HCEC 1CT (cell line): ENCODE results near the gene DCAKD.

Experiments used
- DNase-seq: peaks from one replicate; pipeline ENCODE4 v3.0.0-alpha.2; 2017

DCAKD gene

GRCh38 chr17:44998646-44999045, 52.8 kb downstream of the DCAKD start:
- DNase-seq = no peak

GRCh38 chr17:44997733-44998520, 53.5 kb downstream of the DCAKD start:
- DNase-seq = no peak

- no peak for DNase-seq
These were observed 55.1 kb downstream of the DCAKD start for GRCh38 chr17:44996304-44996703.

GRCh38 chr17:44995436-44996001, 55.9 kb downstream of the DCAKD start:
- DNase-seq = no peak

GRCh38 chr17:44992242-44992939, 59.0 kb downstream of the DCAKD start:
- DNase-seq = no peak

GRCh38 chr17:44990994-44991393, 60.4 kb downstream of the DCAKD start:
- DNase-seq = no peak

GRCh38 chr17:44989552-44990138, 61.8 kb downstream of the DCAKD start:
- no peak for DNase-seq

- no peak for DNase-seq
These were observed 63.1 kb downstream of the DCAKD start for GRCh38 chr17:44988044-44988942.

GRCh38 chr17:44983563-44983962, 67.9 kb downstream of the DCAKD start:
- DNase-seq = no peak

- no peak for DNase-seq
These were observed 69.2 kb downstream of the DCAKD start for GRCh38 chr17:44982113-44982702.

GRCh38 chr17:44981221-44981968, 70.0 kb downstream of the DCAKD start:
- DNase-seq = peak; percentile 88

- DNase-seq = peak; percentile 64
These were observed 71.9 kb downstream of the DCAKD start for GRCh38 chr17:44979426-44979995.

GRCh38 chr17:44978807-44979206, 72.6 kb downstream of the DCAKD start:
- no peak for DNase-seq

- DNase-seq = no peak
These were observed 73.5 kb downstream of the DCAKD start for GRCh38 chr17:44977814-44978550.

- DNase-seq = no peak
These were observed 74.4 kb downstream of the DCAKD start for GRCh38 chr17:44977065-44977464.

- no peak for DNase-seq
These were observed 75.2 kb downstream of the DCAKD start for GRCh38 chr17:44976206-44976605.
